DND-41 (cell line): ENCODE measurements around the gene XXYLT1.

Experiments
- ATAC-seq: fragments of 200-7000 bp; cut with Tn5 transposase; 3 replicates; pipeline ENCODE4 v1.9.1; 2021; ENCODE audit warnings: low read depth; ENCODE audit not compliant: insufficient read depth
- DNase-seq: peaks from one replicate; pipeline ENCODE4 v3.0.0-alpha.2; 2020
- H2AFZ ChIP-seq: 2 replicates; pipeline ENCODE4 v1.6.0; 2012; ENCODE audit warnings: low read depth, low read length
- H3K27ac ChIP-seq: 2 replicates; pipeline ENCODE4 v1.5.1; 2012; ENCODE audit warnings: low read length, inconsistent platforms
- H3K27me3 ChIP-seq: fragments of 200-600 bp; sonication (generic); 2 replicates; pipeline ENCODE4 v1.6.0; 2012; ENCODE audit warnings: low read length, mild to moderate bottlenecking, inconsistent platforms; ENCODE audit not compliant: insufficient read depth, poor library complexity
- H3K36me3 ChIP-seq: 2 replicates; pipeline ENCODE4 v1.5.1; 2012; ENCODE audit warnings: low read length, inconsistent platforms; ENCODE audit not compliant: insufficient read depth
- H3K4me1 ChIP-seq: 2 replicates; pipeline ENCODE4 v1.5.1; 2012; ENCODE audit warnings: mild to moderate bottlenecking, low read length; ENCODE audit not compliant: insufficient read depth
- H3K4me2 ChIP-seq: 2 replicates; pipeline ENCODE4 v1.6.0; 2012; ENCODE audit warnings: mild to moderate bottlenecking, moderate library complexity, low read length, inconsistent platforms; ENCODE audit not compliant: insufficient read depth
- H3K4me3 ChIP-seq, 2 experiments: fragments of 200-600 bp in 1 of 2; shearing (Covaris generic) in 1 of 2; 2 replicates each; pipeline ENCODE4 v1.5.1; 2012 to 2016; ENCODE audit warnings: inconsistent platforms in 2 of 2, low read length in 2 of 2, mild to moderate bottlenecking in 2 of 2, low read depth in 1 of 2, moderate library complexity in 1 of 2
- H3K79me2 ChIP-seq: 2 replicates; pipeline ENCODE4 v1.6.0; 2012; ENCODE audit warnings: low read length, inconsistent platforms; ENCODE audit not compliant: insufficient read depth
- H3K9ac ChIP-seq: 2 replicates; pipeline ENCODE4 v1.6.0; 2012; ENCODE audit warnings: low read depth, mild to moderate bottlenecking, inconsistent platforms, low read length, moderate library complexity
- H3K9me3 ChIP-seq: 2 replicates; pipeline ENCODE4 v1.5.1; 2012; ENCODE audit warnings: low read length, moderate library complexity, mild to moderate bottlenecking, inconsistent platforms; ENCODE audit not compliant: insufficient read depth, severe bottlenecking
- H4K20me1 ChIP-seq: 2 replicates; pipeline ENCODE4 v1.6.0; 2012; ENCODE audit warnings: low read length; ENCODE audit not compliant: insufficient read depth
- EZH2 ChIP-seq: IDR thresholded peaks from 3 replicates; pipeline ENCODE4 v1.6.1; 2012; ENCODE audit warnings: borderline replicate concordance, low read depth, mild to moderate bottlenecking, moderate library complexity, low read length, inconsistent platforms; ENCODE audit not compliant: severe bottlenecking
- TF ChIP-seq, protein P1 (sequence below): IDR thresholded peaks from 2 replicates; pipeline ENCODE4 v1.5.1; 2012; ENCODE audit warnings: borderline replicate concordance, low read length, moderate library complexity, mild to moderate bottlenecking; ENCODE audit not compliant: poor library complexity, severe bottlenecking; ENCODE audit errors: extremely low read depth

XXYLT1 gene

GRCh38 chr3:195047536-195047935 lies 223.4 kb downstream of the XXYLT1 start:
- no peaks in the 10 kb centered on the region for H3K4me1 ChIP-seq
- no peak overlapping the region for H3K4me3 ChIP-seq
- DNase-seq, result no peak
- H3K9me3 ChIP-seq, result no peaks in the 10 kb centered on the region
- no peak overlapping the region for H3K9ac ChIP-seq
- TF ChIP-seq, protein P1, sequence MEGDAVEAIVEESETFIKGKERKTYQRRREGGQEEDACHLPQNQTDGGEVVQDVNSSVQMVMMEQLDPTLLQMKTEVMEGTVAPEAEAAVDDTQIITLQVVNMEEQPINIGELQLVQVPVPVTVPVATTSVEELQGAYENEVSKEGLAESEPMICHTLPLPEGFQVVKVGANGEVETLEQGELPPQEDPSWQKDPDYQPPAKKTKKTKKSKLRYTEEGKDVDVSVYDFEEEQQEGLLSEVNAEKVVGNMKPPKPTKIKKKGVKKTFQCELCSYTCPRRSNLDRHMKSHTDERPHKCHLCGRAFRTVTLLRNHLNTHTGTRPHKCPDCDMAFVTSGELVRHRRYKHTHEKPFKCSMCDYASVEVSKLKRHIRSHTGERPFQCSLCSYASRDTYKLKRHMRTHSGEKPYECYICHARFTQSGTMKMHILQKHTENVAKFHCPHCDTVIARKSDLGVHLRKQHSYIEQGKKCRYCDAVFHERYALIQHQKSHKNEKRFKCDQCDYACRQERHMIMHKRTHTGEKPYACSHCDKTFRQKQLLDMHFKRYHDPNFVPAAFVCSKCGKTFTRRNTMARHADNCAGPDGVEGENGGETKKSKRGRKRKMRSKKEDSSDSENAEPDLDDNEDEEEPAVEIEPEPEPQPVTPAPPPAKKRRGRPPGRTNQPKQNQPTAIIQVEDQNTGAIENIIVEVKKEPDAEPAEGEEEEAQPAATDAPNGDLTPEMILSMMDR, result no peak
- TF ChIP-seq EZH2, result no peak
- H4K20me1 ChIP-seq, result no peaks in the 10 kb centered on the region
- H3K4me2 ChIP-seq, result no peak overlapping the region
- no peaks in the 10 kb centered on the region for H3K36me3 ChIP-seq
- no peaks in the 10 kb centered on the region for H3K79me2 ChIP-seq
- H3K27me3 ChIP-seq, result peaks cover 8% of the 10 kb centered on the region
- no peak overlapping the region for H2AFZ ChIP-seq
- no peak overlapping the region for H3K27ac ChIP-seq
- ATAC-seq, result no peak

DNA sequence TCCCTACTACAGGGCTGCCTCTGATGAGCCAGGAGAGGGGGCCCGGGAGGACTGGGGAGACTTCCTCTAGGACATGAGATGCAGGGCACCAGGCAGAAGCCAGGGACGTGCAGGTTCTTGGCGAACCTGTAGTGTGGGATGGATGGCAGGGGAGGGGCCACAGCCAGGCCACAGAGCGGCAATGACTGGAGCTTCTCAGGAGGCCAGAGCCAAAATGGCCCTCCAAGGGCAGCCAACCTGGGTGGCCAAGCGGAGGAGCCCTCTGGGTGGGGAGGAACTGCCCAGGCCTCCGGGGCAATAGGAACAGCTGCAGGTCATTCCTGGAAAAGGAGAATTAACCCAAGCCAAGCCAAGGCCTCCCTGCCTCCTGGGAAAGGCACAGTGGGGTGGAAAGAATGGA lies 224.5 kb downstream of the XXYLT1 start:
- Histone ChIP-seq H3K27ac (no peak overlapping the region), H3K9ac (no peak overlapping the region), H3K4me1 (no peaks in the 10 kb centered on the region), H3K4me3 (no peak overlapping the region), H3K36me3 (no peaks in the 10 kb centered on the region), H3K4me2 (no peak overlapping the region), H3K27me3 (peaks cover 4% of the 10 kb centered on the region), H4K20me1 (no peaks in the 10 kb centered on the region), H3K79me2 (no peaks in the 10 kb centered on the region), H3K9me3 (no peaks in the 10 kb centered on the region), H2AFZ (no peak overlapping the region)
- no peak for ATAC-seq
- TF ChIP-seq EZH2, result no peak
- TF ChIP-seq, protein P1, result no peak
- DNase-seq, result no peak

GRCh38 chr3:195045481-195046210 lies 225.3 kb downstream of the XXYLT1 start:
- Histone ChIP-seq H3K9me3 (no peaks in the 10 kb centered on the region), H3K4me2 (no peak overlapping the region), H2AFZ (no peak overlapping the region), H3K27me3 (peaks cover 2% of the 10 kb centered on the region), H3K27ac (no peak overlapping the region), H3K4me3 (no peak overlapping the region), H3K4me1 (no peaks in the 10 kb centered on the region), H4K20me1 (no peaks in the 10 kb centered on the region), H3K79me2 (no peaks in the 10 kb centered on the region), H3K9ac (no peak overlapping the region), H3K36me3 (no peaks in the 10 kb centered on the region)
- ATAC-seq (no peak; the same call in 2 of the 3 replicates), DNase-seq (no peak)
- TF ChIP-seq, protein P1, result no peak
- no peak for TF ChIP-seq EZH2
